A549 treated with ZK216348 at 1 μM for 4 hours (cell line): ENCODE measurements around the gene PRR23B. TPM values are rescaled to one million over a fixed set of nuclear protein-coding genes. Genes with fewer than 3 reads are reported as not detected.

Experiments
- total RNA-seq: library from RNA; stranded (reverse); fragments of 200-300 nt; extraction: Qiagen RNA extraction; gene quantifications from 5 replicates; pipeline ENCODE4 v1.2.3, GENCODE V29; 2022; ENCODE audit warnings: low read depth

PRR23B gene
- not detected in 5 replicates for total RNA-seq

DNA sequence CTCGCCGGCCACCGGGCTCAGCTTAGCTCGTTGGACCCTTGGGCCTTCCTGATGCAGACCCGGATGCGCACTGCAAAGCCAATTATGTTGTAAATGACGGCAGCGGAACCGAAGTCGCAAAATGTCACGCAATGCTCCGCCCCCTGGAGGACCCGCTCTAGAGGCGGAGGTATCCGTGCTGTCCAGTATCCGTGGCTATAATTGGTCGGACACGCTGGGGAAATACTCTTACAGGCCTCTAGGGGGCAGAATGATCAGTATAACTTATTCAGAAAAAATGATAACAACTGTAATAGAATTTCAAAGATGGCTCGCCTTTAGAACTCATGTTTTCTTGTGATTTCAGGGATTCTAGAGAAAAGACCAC is at the start of gene PRR23B:
PRR23B (minus strand) TSS at position 59 of the 367 bp plus-strand sequence. CDS start 265 bp downstream, outside the sequence.

DNA sequence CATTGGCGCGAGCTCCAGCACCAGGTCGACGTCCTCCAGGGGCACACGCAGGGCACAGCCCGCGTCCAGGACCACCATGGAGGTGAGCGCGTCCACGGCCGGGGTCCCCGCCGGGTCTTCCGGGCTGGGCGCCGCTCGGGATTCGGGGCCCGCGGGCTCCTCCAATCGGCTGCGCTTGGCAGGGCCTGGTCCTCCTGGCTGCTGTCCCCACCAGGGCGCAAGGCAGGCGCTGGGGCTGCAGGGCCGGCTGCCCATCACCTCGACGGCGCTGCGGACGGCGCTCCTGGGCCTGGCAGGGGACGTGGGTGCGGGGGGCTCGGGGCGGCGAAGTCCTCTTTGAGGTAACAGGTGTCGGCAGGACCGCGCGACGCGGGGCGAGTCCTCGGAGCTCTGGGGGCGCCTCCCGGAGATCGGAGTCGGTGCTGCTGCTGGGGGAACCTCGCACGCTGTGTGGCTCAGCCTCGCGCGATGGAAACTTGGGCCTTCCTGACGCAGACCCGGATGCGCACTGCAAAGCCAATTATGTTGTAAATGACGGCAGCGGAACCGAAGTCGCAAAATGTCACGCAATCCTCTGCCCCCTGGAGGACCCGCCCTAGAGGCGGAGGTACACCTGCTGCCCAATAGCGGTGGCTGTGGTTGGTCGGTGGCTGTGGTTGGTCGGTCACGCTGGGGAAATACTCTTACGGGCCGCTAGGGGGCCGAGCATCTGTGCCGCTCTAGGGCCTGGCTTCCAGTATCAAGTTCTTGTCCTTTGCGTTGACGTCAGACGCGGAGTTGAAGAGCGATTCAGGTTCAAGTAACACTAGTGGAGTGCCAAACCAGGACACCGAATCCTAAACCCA is 23.9 kb upstream of the PRR23B start, which contains the start of gene PRR23C:
PRR23C (minus strand) TSS at position 527 of the 845 bp plus-strand sequence; CDS start at position 255, 272 bp downstream.

DNA sequence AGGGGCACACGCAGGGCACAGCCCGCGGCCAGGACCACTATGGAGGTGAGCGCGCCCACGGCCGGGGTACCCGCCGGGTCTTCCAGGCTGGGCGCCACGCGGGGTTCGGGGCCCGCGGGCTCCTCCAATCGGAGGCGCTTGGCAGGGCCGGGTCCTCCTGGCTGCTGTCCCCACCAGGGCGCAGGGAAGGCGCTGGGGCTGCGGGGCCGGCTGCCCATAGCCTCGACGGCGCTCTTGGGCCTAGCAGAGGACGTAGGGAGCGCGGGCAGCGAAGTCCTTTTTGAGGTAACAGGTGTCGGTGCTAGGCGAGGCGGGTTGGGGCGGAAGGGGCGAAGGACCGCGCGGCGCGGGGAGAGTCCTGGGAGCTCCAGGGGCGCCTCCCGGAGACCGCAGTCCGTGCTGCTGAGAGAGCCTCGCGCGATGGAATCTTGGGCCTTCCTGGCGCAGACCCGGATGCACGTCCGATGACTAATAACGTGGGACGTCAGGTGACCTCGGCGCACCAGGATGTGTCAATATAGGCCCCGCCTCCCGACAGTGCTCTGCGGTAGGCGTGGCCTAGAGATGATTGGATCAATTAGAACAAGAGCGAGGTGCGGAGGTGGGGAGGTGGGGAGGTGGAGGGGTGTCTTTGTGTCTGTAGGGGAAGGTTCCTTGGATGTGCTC is 14.5 kb downstream of the PRR23B start, which contains the start of gene PRR23A:
PRR23A (minus strand) TSS at position 218 of the 666 bp plus-strand sequence; CDS start at position 218, 0 bp downstream.

Other genes starting within 250 kb of the PRR23B start
- gene PIK3CB, start 186.0 kb downstream of the PRR23B start, total RNA-seq = 14.4 to 20.9 TPM (median 17.4 TPM) in 5 replicates
- 2.5 to 6.0 TPM (median 4.8 TPM) in 5 replicates for gene FOXL2, start 73.8 kb downstream of the PRR23B start, total RNA-seq
- 0.95 to 1.5 TPM (median 1.3 TPM) in 5 replicates for gene FOXL2NB, start 73.7 kb downstream of the PRR23B start, total RNA-seq
- gene PRR23A, start 14.7 kb downstream of the PRR23B start, total RNA-seq = not detected in 5 replicates
- gene PRR23C, start 24.0 kb upstream of the PRR23B start, total RNA-seq = not detected in 5 replicates